ENCODE data around the gene SHANK1.
"Not testable (repeated sequence)": the region's sequence is repeated elsewhere in the genome, so short reads cannot be mapped to it uniquely, and the experiment has no call there.

Gene SHANK1

DNA sequence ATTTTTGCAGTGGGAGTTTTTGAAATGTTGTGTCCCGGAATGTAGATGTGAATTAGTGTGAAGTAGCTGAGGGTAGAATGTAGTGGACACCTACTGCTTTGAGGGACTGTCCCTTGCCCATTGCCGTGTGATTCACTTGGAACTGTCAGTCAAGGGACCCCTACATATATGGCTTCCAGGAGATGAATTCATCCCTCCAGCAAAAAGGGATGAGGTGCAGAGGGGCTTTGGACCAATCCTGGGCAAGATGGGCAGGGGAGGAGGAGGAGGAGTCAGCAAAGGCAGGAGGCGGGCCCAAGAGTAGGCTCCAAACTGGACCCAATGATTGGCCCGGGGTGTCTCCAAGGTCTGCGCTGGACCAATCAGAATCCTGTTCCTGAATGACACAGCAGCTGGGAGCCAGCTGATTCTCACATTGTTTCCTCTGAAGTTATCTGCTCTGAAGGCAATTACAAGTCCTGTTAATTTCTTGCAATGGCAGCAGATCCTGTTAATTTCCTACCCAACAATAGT lies 99.2 kb downstream of the SHANK1 start:
- not testable (repeated sequence) for H3K4me3 ChIP-seq (ENCODE audit: low read depth in 1 of 2, low read length in 2 of 2); H3K27me3 ChIP-seq (ENCODE audit: control insufficient read depth in 1 of 2, insufficient read depth in 2 of 2, low read length in 2 of 2); H3K9ac ChIP-seq (ENCODE audit: low read length); H3K9me3 ChIP-seq (ENCODE audit: low read length); H3K4me1 ChIP-seq (ENCODE audit: insufficient read depth, low read length); H3K27ac ChIP-seq (ENCODE audit: low read depth, low read length); H3K36me3 ChIP-seq (ENCODE audit: insufficient read depth, low read length)

DNA sequence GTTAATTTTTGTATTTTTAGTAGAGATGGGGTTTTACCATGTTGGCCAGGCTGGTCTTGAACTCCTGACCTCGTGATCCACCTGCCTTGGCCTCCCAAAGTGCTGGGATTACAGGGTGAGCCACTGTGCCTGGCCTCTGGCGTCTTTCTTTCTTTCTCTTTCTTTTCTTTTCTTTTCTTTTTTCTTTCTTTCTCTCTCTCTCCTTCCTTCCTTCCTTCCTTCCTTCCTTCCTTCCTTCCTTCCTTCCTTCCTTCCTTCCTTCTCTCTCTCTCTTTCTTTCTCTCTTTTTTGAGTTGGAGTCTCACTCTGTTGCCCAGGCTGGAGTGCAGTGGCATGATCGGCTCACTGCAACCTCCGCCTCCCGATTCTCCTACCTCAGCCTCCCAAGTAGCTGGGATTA lies 100.4 kb downstream of the SHANK1 start:
- not testable (repeated sequence) for H3K9ac ChIP-seq (ENCODE audit: low read length); H3K4me1 ChIP-seq (ENCODE audit: insufficient read depth, low read length); H3K36me3 ChIP-seq (ENCODE audit: insufficient read depth, low read length); H3K9me3 ChIP-seq (ENCODE audit: low read length); H3K4me3 ChIP-seq (ENCODE audit: low read depth in 1 of 2, low read length in 2 of 2); H3K27ac ChIP-seq (ENCODE audit: low read depth, low read length); H3K27me3 ChIP-seq (ENCODE audit: control insufficient read depth in 1 of 2, insufficient read depth in 2 of 2, low read length in 2 of 2)

DNA sequence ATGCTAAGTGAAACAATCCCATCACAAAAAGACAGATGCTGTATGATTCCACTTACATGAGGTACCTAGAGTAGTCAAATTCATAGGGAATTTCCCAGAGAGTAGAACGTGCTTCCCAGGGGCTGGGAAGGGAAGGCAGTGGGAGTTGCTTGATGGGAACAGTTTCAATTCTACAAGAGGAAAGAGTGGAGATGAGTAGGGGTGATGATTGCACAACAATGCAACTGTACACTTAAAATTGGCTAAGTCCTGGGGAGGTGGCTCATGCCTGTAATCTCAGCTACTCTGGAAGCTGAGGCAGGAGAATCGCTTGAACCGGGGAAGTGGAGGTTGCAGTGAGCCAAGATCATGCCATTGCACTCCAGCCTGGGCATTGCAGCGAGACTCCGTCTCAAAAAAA lies 101.2 kb downstream of the SHANK1 start:
- H3K27ac ChIP-seq (ENCODE audit: low read depth, low read length); H3K27me3 ChIP-seq (ENCODE audit: control insufficient read depth in 1 of 2, insufficient read depth in 2 of 2, low read length in 2 of 2); H3K4me1 ChIP-seq (ENCODE audit: insufficient read depth, low read length); H3K9me3 ChIP-seq (ENCODE audit: low read length); H3K9ac ChIP-seq (ENCODE audit: low read length); H3K4me3 ChIP-seq (ENCODE audit: low read depth in 1 of 2, low read length in 2 of 2); H3K36me3 ChIP-seq (ENCODE audit: insufficient read depth, low read length): not testable (repeated sequence)

DNA sequence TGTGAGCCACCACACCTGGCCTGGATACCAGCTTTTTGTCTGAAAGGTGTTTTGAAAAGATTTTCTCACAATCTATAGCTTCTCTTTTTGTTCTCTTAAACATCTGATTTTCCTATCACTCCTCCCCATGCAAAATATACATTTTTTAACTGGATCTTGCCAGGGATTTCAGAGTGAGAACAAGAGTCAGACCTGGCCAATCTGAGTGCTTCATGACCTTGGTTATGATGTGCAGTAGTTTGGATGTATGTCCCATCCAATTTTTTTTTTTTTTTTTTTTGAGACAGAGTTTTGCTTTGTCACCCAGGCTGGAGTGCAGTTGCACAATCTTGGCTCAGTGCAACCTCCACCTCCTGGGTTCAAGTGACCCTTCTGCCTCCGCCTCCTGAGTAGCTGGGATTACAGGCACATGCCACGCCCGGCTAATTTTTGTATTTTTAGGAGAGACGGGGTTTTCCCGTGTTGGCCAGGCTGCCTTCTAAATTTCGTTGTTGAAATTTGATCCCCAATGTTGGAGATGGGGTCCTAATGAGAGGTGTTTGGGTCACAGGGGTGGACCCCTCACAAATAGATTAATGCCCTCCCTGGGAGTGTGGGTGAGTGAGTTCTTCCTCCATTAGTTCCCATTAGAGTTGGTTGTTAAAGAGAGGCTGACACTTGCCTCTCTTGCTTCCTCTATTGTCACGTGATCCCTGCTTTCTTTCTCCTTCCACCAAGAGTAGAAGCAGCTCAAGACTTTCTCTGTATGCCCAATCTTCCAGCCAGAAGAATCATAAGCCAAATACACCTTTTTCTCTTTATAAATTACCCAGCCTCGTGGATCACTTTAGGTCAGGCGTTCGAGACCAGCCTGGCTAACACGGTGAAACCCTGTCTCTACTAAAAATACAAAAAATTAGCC lies 106.8 kb downstream of the SHANK1 start:
- not testable (repeated sequence) for H3K4me3 ChIP-seq (ENCODE audit: low read depth in 1 of 2, low read length in 2 of 2); H3K9me3 ChIP-seq (ENCODE audit: low read length); H3K36me3 ChIP-seq (ENCODE audit: insufficient read depth, low read length); H3K9ac ChIP-seq (ENCODE audit: low read length); H3K4me1 ChIP-seq (ENCODE audit: insufficient read depth, low read length); H3K27ac ChIP-seq (ENCODE audit: low read depth, low read length); H3K27me3 ChIP-seq (ENCODE audit: control insufficient read depth in 1 of 2, insufficient read depth in 2 of 2, low read length in 2 of 2)
